ENCODE data around the gene NR3C2.

The NR3C2 gene

GRCh38 chr4:148072789-148073188, 369.4 kb downstream of the NR3C2 start:
- no peak for DNase-seq (ENCODE audit: low spot score)

GRCh38 chr4:148071009-148071408, 371.2 kb downstream of the NR3C2 start:
- no peak for DNase-seq (ENCODE audit: low spot score)

GRCh38 chr4:148069895-148070178, 372.4 kb downstream of the NR3C2 start:
- no peak for DNase-seq (ENCODE audit: low spot score)

- no peak for DNase-seq (ENCODE audit: low spot score)
Measured at GRCh38 chr4:148069086-148069894, 372.9 kb downstream of the NR3C2 start.

- no peak for DNase-seq (ENCODE audit: low spot score)
Measured at GRCh38 chr4:148068065-148068911, 373.9 kb downstream of the NR3C2 start.

- no peak for DNase-seq (ENCODE audit: low spot score)
Measured at GRCh38 chr4:148067301-148067916, 374.8 kb downstream of the NR3C2 start.

- DNase-seq (ENCODE audit: low spot score): peak; percentile 84
Measured at GRCh38 chr4:148065075-148065474, 377.1 kb downstream of the NR3C2 start.

- no peak for DNase-seq (ENCODE audit: low spot score)
Measured at GRCh38 chr4:148064451-148064850, 377.8 kb downstream of the NR3C2 start.

GRCh38 chr4:148062301-148062950, 379.8 kb downstream of the NR3C2 start:
- DNase-seq (ENCODE audit: low spot score): no peak

GRCh38 chr4:148061795-148062194, 380.4 kb downstream of the NR3C2 start:
- no peak for DNase-seq (ENCODE audit: low spot score)

- DNase-seq (ENCODE audit: low spot score): no peak
Measured at GRCh38 chr4:148061141-148061481, 381.1 kb downstream of the NR3C2 start.

GRCh38 chr4:148060264-148061140, 381.7 kb downstream of the NR3C2 start:
- DNase-seq (ENCODE audit: low spot score): no peak

GRCh38 chr4:148059617-148060180, 382.5 kb downstream of the NR3C2 start:
- DNase-seq (ENCODE audit: low spot score): no peak

- no peak for DNase-seq (ENCODE audit: low spot score)
Measured at GRCh38 chr4:148057984-148058859, 384.0 kb downstream of the NR3C2 start.

GRCh38 chr4:148057516-148057915, 384.7 kb downstream of the NR3C2 start:
- DNase-seq (ENCODE audit: low spot score): no peak

- DNase-seq (ENCODE audit: low spot score): peak; percentile 39
Measured at GRCh38 chr4:148056879-148057278, 385.3 kb downstream of the NR3C2 start.

GRCh38 chr4:148055844-148056243, 386.4 kb downstream of the NR3C2 start:
- no peak for DNase-seq (ENCODE audit: low spot score)

GRCh38 chr4:148054275-148054674, 387.9 kb downstream of the NR3C2 start:
- no peak for DNase-seq (ENCODE audit: low spot score)

GRCh38 chr4:148053298-148054003, 388.8 kb downstream of the NR3C2 start:
- no peak for DNase-seq (ENCODE audit: low spot score)

- DNase-seq (ENCODE audit: low spot score): no peak
Measured at GRCh38 chr4:148052448-148052847, 389.8 kb downstream of the NR3C2 start.
